ENCODE results near the gene TDRD9.
"Not testable (repeated sequence)": the region's sequence is repeated elsewhere in the genome, so short reads cannot be mapped to it uniquely, and the experiment has no call there.

TDRD9 gene

GRCh38 chr14:103928011-103928890 lies at the start of gene TDRD9:
TSS of gene TDRD9 (plus strand) at chr14:103928456. CDS start at chr14:103928510, 54 bp downstream.
- DNase-seq (ENCODE audit: low read depth), result no peak

GRCh38 chr14:103879118-103879569 lies 49.1 kb upstream of the TDRD9 start:
- no peak for DNase-seq (ENCODE audit: low read depth)

- DNase-seq (ENCODE audit: low read depth), result no peak
These were observed 48.5 kb upstream of the TDRD9 start for GRCh38 chr14:103879570-103880347.

- DNase-seq (ENCODE audit: low read depth), result no peak
These were observed 47.6 kb upstream of the TDRD9 start for GRCh38 chr14:103880348-103881267.

- no peak for DNase-seq (ENCODE audit: low read depth)
These were observed 46.7 kb upstream of the TDRD9 start for GRCh38 chr14:103881268-103882201.

GRCh38 chr14:103882503-103883262 lies 45.6 kb upstream of the TDRD9 start:
- DNase-seq (ENCODE audit: low read depth), result no peak

GRCh38 chr14:103883263-103883523 lies 45.1 kb upstream of the TDRD9 start:
- no peak for DNase-seq (ENCODE audit: low read depth)

- no peak for DNase-seq (ENCODE audit: low read depth)
These were observed 43.4 kb upstream of the TDRD9 start for GRCh38 chr14:103884854-103885253.

- DNase-seq (ENCODE audit: low read depth), result no peak
These were observed 42.7 kb upstream of the TDRD9 start for GRCh38 chr14:103885509-103885932.

GRCh38 chr14:103886304-103887169 lies 41.7 kb upstream of the TDRD9 start:
- no peak for DNase-seq (ENCODE audit: low read depth)

GRCh38 chr14:103887170-103887501 lies 41.1 kb upstream of the TDRD9 start:
- DNase-seq (ENCODE audit: low read depth), result no peak

GRCh38 chr14:103887557-103888115 lies 40.6 kb upstream of the TDRD9 start:
- no peak for DNase-seq (ENCODE audit: low read depth)

GRCh38 chr14:103889002-103889312 lies 39.3 kb upstream of the TDRD9 start:
- not testable (repeated sequence) for DNase-seq (ENCODE audit: low read depth)

- no peak for DNase-seq (ENCODE audit: low read depth)
These were observed 38.8 kb upstream of the TDRD9 start for GRCh38 chr14:103889313-103890051.

- DNase-seq (ENCODE audit: low read depth), result no peak
These were observed 38.2 kb upstream of the TDRD9 start for GRCh38 chr14:103890052-103890371.

- DNase-seq (ENCODE audit: low read depth), result no peak
These were observed 37.2 kb upstream of the TDRD9 start for GRCh38 chr14:103890821-103891666.

- DNase-seq (ENCODE audit: low read depth), result no peak
These were observed 36.5 kb upstream of the TDRD9 start for GRCh38 chr14:103891667-103892215.

Data from activated T-helper 9 cell treated with anti-CD3 and anti-CD28 coated beads, Interleukin-2, amount 50 U/mL, for 16 hours (primary cell).